Stimulated activated CD4-positive, alpha-beta T cell treated with anti-CD3 and anti-CD28 coated beads, Interleukin-1b, Interleukin-23, amount 100 ng/mL, for 1 hour (primary cell): ENCODE results near the gene IKZF3.
"Not testable (repeated sequence)": the region's sequence is repeated elsewhere in the genome, so short reads cannot be mapped to it uniquely, and the experiment has no call there.

Source experiments
- DNase-seq, 2 donors: peaks; one replicate each; pipeline ENCODE4 v3.0.0-alpha.2; 2020; ENCODE audit warnings: low read depth in 2 of 2

IKZF3 gene

GRCh38 chr17:39756380-39757079 lies 107.6 kb downstream of the IKZF3 start:
- DNase-seq = no peak

- DNase-seq = no peak
Measured at GRCh38 chr17:39755554-39756379, 108.3 kb downstream of the IKZF3 start.

GRCh38 chr17:39754958-39755553 lies 109.1 kb downstream of the IKZF3 start:
- DNase-seq = no peak

GRCh38 chr17:39754161-39754957 lies 109.8 kb downstream of the IKZF3 start:
- DNase-seq = peak; percentile 88 to 95

GRCh38 chr17:39753514-39754160 lies 110.5 kb downstream of the IKZF3 start:
- DNase-seq = peak in 1 of 2 donors; percentile 39

- no peak for DNase-seq
Measured at GRCh38 chr17:39752241-39752881, 111.8 kb downstream of the IKZF3 start.

- DNase-seq = no peak
Measured at GRCh38 chr17:39751637-39752036, 112.5 kb downstream of the IKZF3 start.

GRCh38 chr17:39751016-39751543 lies 113.0 kb downstream of the IKZF3 start:
- no peak for DNase-seq

GRCh38 chr17:39750131-39751015 lies 113.7 kb downstream of the IKZF3 start:
- no peak for DNase-seq

- not testable (repeated sequence) for DNase-seq
Measured at GRCh38 chr17:39748444-39749034, 115.6 kb downstream of the IKZF3 start.

- DNase-seq = no peak
Measured at GRCh38 chr17:39747745-39748144, 116.4 kb downstream of the IKZF3 start.

GRCh38 chr17:39746145-39746461 lies 118.0 kb downstream of the IKZF3 start:
- no peak for DNase-seq

GRCh38 chr17:39745335-39746144 lies 118.6 kb downstream of the IKZF3 start:
- DNase-seq = no peak

- no peak for DNase-seq
Measured at GRCh38 chr17:39744836-39745215, 119.3 kb downstream of the IKZF3 start.

- DNase-seq = no peak
Measured at GRCh38 chr17:39744075-39744835, 119.9 kb downstream of the IKZF3 start.

- no peak for DNase-seq
Measured at GRCh38 chr17:39742856-39743436, 121.2 kb downstream of the IKZF3 start.

GRCh38 chr17:39742126-39742855 lies 121.8 kb downstream of the IKZF3 start:
- no peak for DNase-seq
